MCF 10A (cell line): ENCODE results near the gene PIBF1. TPM values are rescaled to one million over a fixed set of nuclear protein-coding genes. Genes with fewer than 3 reads are reported as not detected.
A peak's percentile ranks its signal among the peaks of the same experiment; 100 is the strongest.
"Not testable (repeated sequence)": the region's sequence is repeated elsewhere in the genome, so short reads cannot be mapped to it uniquely, and the experiment has no call there.

Source experiments
- BruUV-seq: library from RNA; stranded (reverse); fragments of 400-500 nt; replicated peaks from 2 replicates; lab custom pipeline; 2021; lab: Mats Ljungman, UMichigan
- CTCF ChIA-PET: fragments of 300-600 bp; sonication (Branson Sonifier 250); formaldehyde crosslinking; extraction: SDS; loops from one replicate; lab custom pipeline; 2021; ENCODE audit warnings: antibody characterized with exemption, inconsistent platforms; lab: Yijun Ruan, JAX
- POLR2A ChIA-PET: fragments of 300-600, 350-650 bp; sonication (Branson Sonifier 250); formaldehyde crosslinking; extraction: SDS; loops from one replicate; lab custom pipeline; 2020; ENCODE audit warnings: antibody characterized with exemption, inconsistent platforms; lab: Yijun Ruan, JAX
- DNase-seq: peaks from one replicate; pipeline ENCODE4 v3.0.0-alpha.2; 2018; ENCODE audit not compliant: unreplicated experiment
- H3K27ac Mint-ChIP-seq: one replicate; pipeline ENCODE4 v1.8.0; 2022; ENCODE audit warnings: mild to moderate bottlenecking, low read depth, mixed read lengths; ENCODE audit not compliant: unreplicated experiment
- H3K27me3 Mint-ChIP-seq: one replicate; pipeline ENCODE4 v1.8.0; 2022; ENCODE audit warnings: mixed read lengths; ENCODE audit not compliant: insufficient read depth, unreplicated experiment
- H3K36me3 Mint-ChIP-seq: one replicate; pipeline ENCODE4 v1.8.0; 2022; ENCODE audit warnings: mild to moderate bottlenecking, moderate library complexity, mixed read lengths; ENCODE audit not compliant: insufficient read depth, unreplicated experiment
- H3K4me1 Mint-ChIP-seq: one replicate; pipeline ENCODE4 v1.8.0; 2022; ENCODE audit warnings: mixed read lengths; ENCODE audit not compliant: insufficient read depth, unreplicated experiment
- H3K4me3 Mint-ChIP-seq: one replicate; pipeline ENCODE4 v1.8.0; 2022; ENCODE audit warnings: mild to moderate bottlenecking, moderate library complexity, mixed read lengths; ENCODE audit not compliant: unreplicated experiment
- H3K9me3 Mint-ChIP-seq: one replicate; pipeline ENCODE4 v1.8.0; 2022; ENCODE audit warnings: mixed read lengths; ENCODE audit not compliant: unreplicated experiment
- intact Hi-C: fragments of 100-400 bp; cut with micrococcal nuclease; formaldehyde crosslinking; loops from 2 replicates; pipeline ENCODE4 v1.14.1; 2022
- total RNA-seq: library from RNA; stranded (reverse); gene quantifications from 2 replicates; pipeline ENCODE4 v1.2.3, GENCODE V29; 2022
- TF ChIP-seq, protein P1 (sequence below): fragments of 200-600 bp; IDR thresholded peaks from one replicate; pipeline ENCODE4 v1.8.0; 2022; ENCODE audit warnings: antibody characterized with exemption, mild to moderate bottlenecking; ENCODE audit not compliant: unreplicated experiment

PIBF1 gene
- total RNA-seq, 1 experiment from 2014 or later: 30.4 TPM

DNA sequence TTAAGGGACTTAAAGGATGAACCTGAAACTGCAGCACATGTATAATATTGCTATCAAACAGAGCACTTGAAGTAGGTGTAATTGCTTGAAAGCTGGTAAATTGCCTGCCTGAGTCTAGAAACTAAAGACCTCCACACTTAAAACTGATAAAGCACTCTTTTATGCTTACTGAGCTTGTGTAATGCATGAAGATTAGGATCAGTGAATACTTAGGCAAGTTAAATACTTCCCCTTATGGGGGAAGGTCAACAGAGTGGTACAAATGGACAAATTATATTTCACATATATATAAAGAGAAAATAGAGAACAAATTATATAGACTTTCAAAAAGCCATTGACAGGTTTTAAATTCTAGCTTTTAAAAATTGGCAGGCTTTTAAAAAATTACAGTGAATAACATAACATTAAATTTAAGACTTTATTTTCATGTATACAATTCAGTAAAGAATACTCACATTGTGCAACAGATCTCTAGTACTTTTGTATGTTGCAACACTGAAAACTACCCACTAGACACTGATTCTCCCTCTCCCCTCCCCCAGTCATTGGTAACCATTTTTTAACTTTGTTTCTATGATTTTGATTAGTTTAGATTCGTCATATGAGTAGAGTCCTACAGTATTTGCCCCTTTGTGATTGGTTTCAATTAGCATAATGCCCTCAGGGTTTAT, 23.9 kb downstream of the PIBF1 start:
- Mint-ChIP-seq H3K27ac (no peak overlapping the region), H3K4me3 (no peak overlapping the region), H3K9me3 (no peaks in the 10 kb centered on the region), H3K27me3 (no peaks in the 10 kb centered on the region), H3K4me1 (peaks cover 9% of the 10 kb centered on the region), H3K36me3 (peaks cover 39% of the 10 kb centered on the region)
- no TSS peak for BruUV-seq
- TF ChIP-seq, protein P1, sequence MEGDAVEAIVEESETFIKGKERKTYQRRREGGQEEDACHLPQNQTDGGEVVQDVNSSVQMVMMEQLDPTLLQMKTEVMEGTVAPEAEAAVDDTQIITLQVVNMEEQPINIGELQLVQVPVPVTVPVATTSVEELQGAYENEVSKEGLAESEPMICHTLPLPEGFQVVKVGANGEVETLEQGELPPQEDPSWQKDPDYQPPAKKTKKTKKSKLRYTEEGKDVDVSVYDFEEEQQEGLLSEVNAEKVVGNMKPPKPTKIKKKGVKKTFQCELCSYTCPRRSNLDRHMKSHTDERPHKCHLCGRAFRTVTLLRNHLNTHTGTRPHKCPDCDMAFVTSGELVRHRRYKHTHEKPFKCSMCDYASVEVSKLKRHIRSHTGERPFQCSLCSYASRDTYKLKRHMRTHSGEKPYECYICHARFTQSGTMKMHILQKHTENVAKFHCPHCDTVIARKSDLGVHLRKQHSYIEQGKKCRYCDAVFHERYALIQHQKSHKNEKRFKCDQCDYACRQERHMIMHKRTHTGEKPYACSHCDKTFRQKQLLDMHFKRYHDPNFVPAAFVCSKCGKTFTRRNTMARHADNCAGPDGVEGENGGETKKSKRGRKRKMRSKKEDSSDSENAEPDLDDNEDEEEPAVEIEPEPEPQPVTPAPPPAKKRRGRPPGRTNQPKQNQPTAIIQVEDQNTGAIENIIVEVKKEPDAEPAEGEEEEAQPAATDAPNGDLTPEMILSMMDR: no peak
- ChIA-PET CTCF (interaction anchor here (0.6 to 0.8 kb wide), 3 partner anchors 32 to 556 kb away, joined by 3 read pairs; no protein-coding TSS in a partner anchor), POLR2A (interaction anchor here (0.6 to 1.0 kb wide), 3 partner anchors 14 to 609 kb away, joined by 3 read pairs; no protein-coding TSS in a partner anchor)
- intact Hi-C loops: loop anchor here (10.0 kb wide), 1 partner anchor 899 kb away; no protein-coding TSS in a partner anchor
- DNase-seq: peak; percentile 16

GRCh38 chr13:72806514-72806913, 24.6 kb downstream of the PIBF1 start:
- H3K36me3 Mint-ChIP-seq: peaks cover 38% of the 10 kb centered on the region
- CTCF ChIA-PET, DNase-seq, H3K9me3 Mint-ChIP-seq, H3K4me1 Mint-ChIP-seq, H3K27me3 Mint-ChIP-seq, H3K27ac Mint-ChIP-seq, BruUV-seq, H3K4me3 Mint-ChIP-seq: not testable (repeated sequence)
- intact Hi-C loops: loop anchor here (10.0 kb wide), 1 partner anchor 898 kb away; no protein-coding TSS in a partner anchor
- POLR2A ChIA-PET: interaction anchor here (1.0 kb wide), 1 partner anchor 15 kb away, joined by 3 read pairs; no protein-coding TSS in a partner anchor

DNA sequence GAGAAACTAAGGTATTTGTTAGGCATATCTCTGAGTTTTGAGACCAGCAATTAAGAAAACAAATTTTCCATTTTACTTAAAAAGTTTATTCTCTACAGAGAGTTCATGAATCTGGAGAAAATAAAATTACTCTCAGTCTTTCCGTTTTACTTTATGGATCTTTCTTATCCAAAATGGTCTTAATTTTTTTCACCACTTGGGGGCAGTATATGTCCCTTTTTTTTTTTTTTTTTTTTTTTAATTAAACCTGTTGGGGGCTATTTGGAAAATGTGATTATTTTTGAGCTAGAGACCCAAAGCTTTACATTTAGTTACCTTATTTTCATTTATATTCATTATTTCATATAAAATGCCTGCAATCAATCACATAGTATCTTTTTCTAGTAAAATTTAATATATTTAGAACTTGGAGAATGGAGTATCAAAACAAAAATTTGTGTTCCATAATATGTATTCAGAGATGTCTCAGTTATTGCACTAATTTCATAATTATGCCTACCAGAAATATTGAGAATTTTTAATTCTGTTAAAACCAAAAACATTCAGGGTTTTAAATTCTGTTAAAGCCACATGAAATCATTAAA, 27.1 kb downstream of the PIBF1 start:
- Mint-ChIP-seq H3K9me3 (no peaks in the 10 kb centered on the region), H3K4me3 (no peak overlapping the region), H3K27me3 (no peaks in the 10 kb centered on the region), H3K4me1 (peaks cover 6% of the 10 kb centered on the region), H3K36me3 (peaks cover 41% of the 10 kb centered on the region), H3K27ac (no peak overlapping the region)
- CTCF ChIA-PET: interaction anchor here (0.6 to 1.2 kb wide), 6 partner anchors 10 to 1783 kb away, joined by 3 to 5 read pairs (median 4); no protein-coding TSS in a partner anchor
- intact Hi-C loops: loop anchor here (10.0 kb wide), 1 partner anchor 896 kb away; no protein-coding TSS in a partner anchor
- POLR2A ChIA-PET: interaction anchor here (1.3 to 1.9 kb wide), 2 partner anchors 11 to 249 kb away, joined by 3 to 8 read pairs; partner anchors contain the start of gene KLF5
- TF ChIP-seq, protein P1: peak; percentile 30
- BruUV-seq: no TSS peak
- DNase-seq: peak; percentile 42

DNA sequence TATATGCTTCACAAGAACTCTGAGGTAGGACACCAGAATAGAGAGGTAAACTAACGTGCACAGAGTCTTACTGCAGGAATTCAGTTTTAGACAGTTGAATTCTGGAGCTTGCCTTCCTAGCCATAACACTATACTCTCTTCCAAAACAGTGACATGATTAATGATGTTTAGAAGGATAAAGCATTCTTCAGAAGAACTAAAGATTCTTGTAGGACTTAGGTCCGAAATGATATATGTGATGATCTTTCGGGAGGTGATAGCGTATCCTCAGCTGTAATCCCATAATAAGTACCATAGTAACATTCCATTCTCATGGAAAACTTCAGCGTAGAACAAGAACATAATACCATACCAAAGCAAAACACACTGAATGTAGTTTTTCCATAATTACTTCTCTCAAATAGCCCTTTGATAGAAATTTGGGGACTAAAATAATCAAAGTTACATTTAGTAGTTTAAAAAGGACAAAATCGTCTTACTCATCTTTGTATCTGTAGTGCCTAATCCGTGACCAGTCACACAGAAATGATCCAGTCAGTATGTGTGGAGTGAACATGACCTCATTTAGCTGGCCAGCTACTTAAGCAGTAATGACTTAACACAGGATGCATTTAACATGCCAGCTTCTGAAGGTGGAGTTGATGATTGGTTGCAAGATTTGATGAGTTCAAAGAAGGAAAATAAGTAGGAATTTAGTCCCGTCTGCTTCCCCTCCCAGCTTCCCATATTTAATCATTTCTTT, 38.4 kb downstream of the PIBF1 start:
- intact Hi-C loops: no loop called here
- Mint-ChIP-seq H3K27me3 (no peaks in the 10 kb centered on the region), H3K4me3 (no peak overlapping the region), H3K36me3 (peaks cover 30% of the 10 kb centered on the region), H3K27ac (no peak overlapping the region), H3K9me3 (no peaks in the 10 kb centered on the region), H3K4me1 (no peaks in the 10 kb centered on the region)
- BruUV-seq: no TSS peak
- POLR2A ChIA-PET: interaction anchor here (1.4 kb wide), 1 partner anchor 11 kb away, joined by 3 read pairs; no protein-coding TSS in a partner anchor
- no peak for DNase-seq
- CTCF ChIA-PET: interaction anchor here (1.0 kb wide), 1 partner anchor 891 kb away, joined by 3 read pairs; no protein-coding TSS in a partner anchor
- TF ChIP-seq, protein P1: no peak
